AG04449 (cell line): ENCODE measurements around the gene SORCS1.

Experiments
- CTCF ChIA-PET: fragments of 350-600 bp; formaldehyde crosslinking; extraction: SDS; loops from one replicate; lab custom pipeline; 2021; ENCODE audit warnings: antibody characterized with exemption; lab: Yijun Ruan, JAX
- POLR2A ChIA-PET: fragments of 400-600, 350-600 bp; formaldehyde crosslinking; extraction: SDS; loops from one replicate; lab custom pipeline; 2020; ENCODE audit warnings: antibody characterized with exemption, inconsistent platforms; lab: Yijun Ruan, JAX
- DNase-seq: peaks from one replicate; pipeline ENCODE4 v3.0.0-alpha.2; 2010; ENCODE audit warnings: low read depth, low spot score
- H3K4me3 ChIP-seq: 2 replicates; pipeline ENCODE4 v1.5.1; 2011; ENCODE audit warnings: low read depth, mild to moderate bottlenecking, control low read depth, low read length
- CTCF ChIP-seq: IDR thresholded peaks from one replicate; pipeline ENCODE4 v1.5.1; 2011; ENCODE audit warnings: mild to moderate bottlenecking, moderate library complexity, low read length, control low read depth, inconsistent platforms; ENCODE audit not compliant: insufficient read depth; ENCODE audit errors: missing control alignments

Gene SORCS1

GRCh38 chr10:106711313-106711906 is 453.1 kb downstream of the SORCS1 start:
- no peak overlapping the region for H3K4me3 ChIP-seq
- DNase-seq = no peak
- CTCF ChIA-PET = interaction anchor here (1.2 kb wide), 3 partner anchors 14 to 288 kb away, joined by 3 read pairs; no protein-coding TSS in a partner anchor
- POLR2A ChIA-PET = no interaction called here
- peak; percentile 49 for TF ChIP-seq CTCF

- no peak for TF ChIP-seq CTCF
- CTCF ChIA-PET = interaction anchor here (1.1 kb wide), 1 partner anchor 9 kb away, joined by 7 read pairs; no protein-coding TSS in a partner anchor
- no peak overlapping the region for H3K4me3 ChIP-seq
- POLR2A ChIA-PET = no interaction called here
- DNase-seq = no peak
These were observed 456.0 kb downstream of the SORCS1 start for GRCh38 chr10:106708506-106708905.

GRCh38 chr10:106707657-106708056 is 456.8 kb downstream of the SORCS1 start:
- POLR2A ChIA-PET = no interaction called here
- TF ChIP-seq CTCF = no peak
- no peak overlapping the region for H3K4me3 ChIP-seq
- CTCF ChIA-PET = no interaction called here
- DNase-seq = no peak

GRCh38 chr10:106706127-106706526 is 458.4 kb downstream of the SORCS1 start:
- no peak for DNase-seq
- ChIA-PET CTCF (interaction anchor here (0.5 to 2.8 kb wide), 9 partner anchors 9 to 1109 kb away, joined by 3 to 10 read pairs (median 3); no protein-coding TSS in a partner anchor), POLR2A (no interaction called here)
- no peak for TF ChIP-seq CTCF
- no peak overlapping the region for H3K4me3 ChIP-seq

GRCh38 chr10:106705681-106706100 is 458.8 kb downstream of the SORCS1 start:
- DNase-seq = no peak
- peak overlapping the region; percentile 7; the same call in 1 of the 2 replicates for H3K4me3 ChIP-seq
- ChIA-PET POLR2A (no interaction called here), CTCF (interaction anchor here (0.5 to 2.8 kb wide), 12 partner anchors 9 to 1112 kb away, joined by 3 to 10 read pairs (median 4); no protein-coding TSS in a partner anchor)
- TF ChIP-seq CTCF = peak; percentile 81

GRCh38 chr10:106696239-106696638 is 468.3 kb downstream of the SORCS1 start:
- POLR2A ChIA-PET = no interaction called here
- CTCF ChIA-PET = no interaction called here
- no peak overlapping the region for H3K4me3 ChIP-seq
- no peak for DNase-seq
- TF ChIP-seq CTCF = no peak
